Neural cell (in vitro differentiated cells): Measurements from ENCODE around the gene GANAB. TPM values are rescaled to one million over a fixed set of nuclear protein-coding genes. Genes with fewer than 3 reads are reported as not detected.

Experiments
- H2AFZ ChIP-seq: fragments of 200-600, 300-800 bp; sonication (generic), shearing (Covaris generic); 2 replicates; pipeline ENCODE4 v1.6.0; 2014; ENCODE audit warnings: low read depth, mild to moderate bottlenecking, antibody characterized with exemption, low read length, moderate library complexity
- H3F3A ChIP-seq: fragments of 200-600 bp; shearing (Covaris generic); 2 replicates; pipeline ENCODE4 v1.6.1; 2016; ENCODE audit warnings: mild to moderate bottlenecking, moderate library complexity, mixed read lengths, antibody characterized with exemption, low read length; ENCODE audit not compliant: insufficient read depth, poor library complexity, severe bottlenecking
- H3K27ac ChIP-seq: fragments of 200-600, 300-800 bp; sonication (generic), shearing (Covaris generic); 2 replicates; pipeline ENCODE4 v1.5.1; 2014; ENCODE audit warnings: mild to moderate bottlenecking, low read length, moderate library complexity
- H3K27me3 ChIP-seq: fragments of 300-800, 200-600 bp; sonication (generic), shearing (Covaris generic); 2 replicates; pipeline ENCODE4 v1.6.0; 2014; ENCODE audit warnings: mild to moderate bottlenecking, low read depth, low read length, moderate library complexity; ENCODE audit not compliant: insufficient read depth
- H3K36me3 ChIP-seq: fragments of 300-800, 200-600 bp; sonication (generic), shearing (Covaris generic); 2 replicates; pipeline ENCODE4 v1.5.1; 2014; ENCODE audit warnings: mild to moderate bottlenecking, antibody characterized with exemption, low read length, moderate library complexity; ENCODE audit not compliant: insufficient read depth
- H3K4me2 ChIP-seq: fragments of 300-800, 200-600 bp; sonication (generic), shearing (Covaris generic); 2 replicates; pipeline ENCODE4 v1.6.0; 2014; ENCODE audit warnings: mild to moderate bottlenecking, low read length
- H3K4me3 ChIP-seq: fragments of 300-800, 200-600 bp; sonication (generic), shearing (Covaris generic); 2 replicates; pipeline ENCODE4 v1.5.1; 2014; ENCODE audit warnings: mild to moderate bottlenecking, low read length, moderate library complexity
- H3K79me2 ChIP-seq: fragments of 200-600 bp; shearing (Covaris generic); replicated peaks from 2 replicates; pipeline ENCODE4 v1.6.0; 2014; ENCODE audit warnings: mild to moderate bottlenecking, low read length, moderate library complexity; ENCODE audit not compliant: insufficient read depth
- H3K9ac ChIP-seq: fragments of 300-800, 200-600 bp; sonication (generic), shearing (Covaris generic); 2 replicates; pipeline ENCODE4 v1.6.1; 2016; ENCODE audit warnings: mild to moderate bottlenecking, low read length, mixed read lengths
- H3K9me2 ChIP-seq: fragments of 200-600 bp; shearing (Covaris generic); 2 replicates; pipeline ENCODE4 v1.6.1; 2016; ENCODE audit warnings: mild to moderate bottlenecking, low read length, mixed read lengths; ENCODE audit not compliant: insufficient read depth
- H3K9me3 ChIP-seq: fragments of 200-600, 300-800 bp; sonication (generic), shearing (Covaris generic); 2 replicates; pipeline ENCODE4 v1.6.1; 2016; ENCODE audit warnings: mild to moderate bottlenecking, mixed run types, low read length, moderate library complexity, mixed read lengths
- H4K20me1 ChIP-seq: fragments of 200-600 bp; shearing (Covaris generic); 2 replicates; pipeline ENCODE4 v1.6.1; 2016; ENCODE audit warnings: mild to moderate bottlenecking, mixed run types; ENCODE audit not compliant: insufficient read depth
- CTCF ChIP-seq: fragments of 450-650 bp; IDR thresholded peaks from 2 replicates; pipeline ENCODE4 v1.5.1; 2014; ENCODE audit warnings: antibody characterized with exemption, mild to moderate bottlenecking, moderate library complexity; ENCODE audit not compliant: poor library complexity, severe bottlenecking
- EP300 ChIP-seq: fragments of 450-650 bp; conservative IDR thresholded peaks from 2 replicates; pipeline ENCODE4 v1.6.1; 2014; ENCODE audit warnings: antibody characterized with exemption, mild to moderate bottlenecking, moderate library complexity; ENCODE audit not compliant: poor library complexity, severe bottlenecking
- EZH2 ChIP-seq: fragments of 200-600, 300-800 bp; shearing (Covaris generic), sonication (generic); IDR thresholded peaks from 2 replicates; pipeline ENCODE4 v1.6.1; 2014; ENCODE audit warnings: antibody characterized with exemption, low read length, borderline replicate concordance, mild to moderate bottlenecking; ENCODE audit not compliant: insufficient read depth, poor library complexity, severe bottlenecking
- MXI1 ChIP-seq: fragments of 450-650 bp; conservative IDR thresholded peaks from 2 replicates; pipeline ENCODE4 v1.6.1; 2014; ENCODE audit warnings: antibody characterized with exemption, mild to moderate bottlenecking; ENCODE audit not compliant: poor library complexity, severe bottlenecking
- POLR2AphosphoS5 ChIP-seq: IDR thresholded peaks from 2 replicates; pipeline ENCODE4 v1.6.1; 2012
- RAD21 ChIP-seq: fragments of 450-650 bp; conservative IDR thresholded peaks from 2 replicates; pipeline ENCODE4 v1.6.1; 2014; ENCODE audit warnings: antibody characterized with exemption, mild to moderate bottlenecking, moderate library complexity
- REST ChIP-seq: IDR thresholded peaks from 2 replicates; pipeline ENCODE4 v1.6.1; 2012; ENCODE audit warnings: borderline replicate concordance
- SMC3 ChIP-seq: fragments of 450-650 bp; conservative IDR thresholded peaks from 2 replicates; pipeline ENCODE4 v1.6.1; 2014; ENCODE audit warnings: antibody characterized with exemption, mild to moderate bottlenecking, moderate library complexity; ENCODE audit not compliant: poor library complexity
- TAF1 ChIP-seq: IDR thresholded peaks from 2 replicates; pipeline ENCODE4 v1.6.1; 2012; ENCODE audit warnings: low read depth
- polyA plus RNA-seq: library from polyadenylated mRNA; depleted of rRNA; stranded (reverse); fragments of >200 nt; gene quantifications from 2 replicates; pipeline ENCODE4 v1.2.3, GENCODE V29; 2014

Gene GANAB
- polyA plus RNA-seq, 1 donor from 2014 or later = 62.7 TPM

GRCh38 chr11:62605902-62606301 lies 40.5 kb downstream of the GANAB start:
- Histone ChIP-seq H3K4me2 (no peak overlapping the region), H2AFZ (no peak overlapping the region), H3K27me3 (no peaks in the 10 kb centered on the region), H3K9ac (no peak overlapping the region), H3K4me3 (no peak overlapping the region), H3F3A (no peaks in the 10 kb centered on the region), H3K79me2 (peaks cover 5% of the 10 kb centered on the region), H4K20me1 (no peaks in the 10 kb centered on the region), H3K36me3 (no peaks in the 10 kb centered on the region), H3K9me2 (no peaks in the 10 kb centered on the region), H3K27ac (no peak overlapping the region), H3K9me3 (no peaks in the 10 kb centered on the region)
- TF ChIP-seq MXI1 (no peak), TAF1 (no peak), POLR2AphosphoS5 (no peak), REST (no peak), EP300 (no peak), EZH2 (no peak), CTCF (no peak), RAD21 (no peak), SMC3 (no peak)

GRCh38 chr11:62605467-62605866 lies 40.9 kb downstream of the GANAB start:
- Histone ChIP-seq H3K27ac (no peak overlapping the region), H3F3A (no peaks in the 10 kb centered on the region), H3K79me2 (peaks cover 9% of the 10 kb centered on the region), H3K9me2 (no peaks in the 10 kb centered on the region), H3K4me3 (no peak overlapping the region), H2AFZ (no peak overlapping the region), H3K36me3 (no peaks in the 10 kb centered on the region), H3K4me2 (no peak overlapping the region), H3K9me3 (no peaks in the 10 kb centered on the region), H4K20me1 (no peaks in the 10 kb centered on the region), H3K27me3 (no peaks in the 10 kb centered on the region), H3K9ac (no peak overlapping the region)
- TF ChIP-seq SMC3 (no peak), REST (no peak), CTCF (no peak), EP300 (no peak), POLR2AphosphoS5 (no peak), RAD21 (no peak), TAF1 (no peak), MXI1 (no peak), EZH2 (no peak)
